ENCODE results near the gene CAMKK2.

DNA sequence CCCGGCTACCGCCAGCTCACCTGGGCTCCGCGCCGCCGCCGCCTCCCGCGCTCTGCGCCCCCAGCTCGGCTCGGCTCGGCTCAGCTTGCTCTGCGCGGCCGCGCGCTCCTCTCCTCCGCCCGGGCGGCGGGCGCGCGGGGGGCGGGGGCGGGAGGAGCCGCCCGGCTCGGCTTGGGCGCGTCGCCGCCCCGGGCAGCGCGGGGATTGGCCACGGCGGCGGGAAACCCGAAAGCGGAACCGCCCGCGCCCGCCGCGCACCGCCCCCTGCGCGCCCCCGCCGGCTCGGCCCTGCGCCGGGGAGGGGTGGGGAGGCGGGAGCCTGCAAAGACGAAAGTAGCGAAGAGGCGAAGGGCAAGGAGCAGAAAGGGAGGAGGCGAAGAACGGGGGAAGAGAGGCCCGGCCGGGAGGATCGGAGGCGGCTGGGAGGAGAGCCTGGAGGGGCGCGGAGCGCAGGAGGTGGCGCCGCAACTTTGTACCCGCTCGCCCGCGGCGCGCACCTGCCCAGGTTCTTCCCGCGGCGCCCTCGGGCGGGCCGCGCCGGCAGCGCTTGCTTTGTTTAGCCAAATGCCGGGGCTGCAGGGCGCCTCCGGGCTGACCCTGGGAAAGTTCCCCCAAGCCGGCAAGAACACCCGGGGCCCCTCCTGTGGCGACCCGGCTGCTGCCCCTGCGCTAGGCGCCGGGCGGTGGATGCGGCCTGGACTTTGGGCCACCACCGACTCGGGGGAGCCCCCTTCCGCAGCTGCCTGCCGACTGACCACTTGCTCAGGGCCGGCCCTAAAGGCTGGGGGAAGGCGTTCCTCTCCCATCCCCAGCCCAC lies at the start of gene CAMKK2:
- TF ChIP-seq, protein P1, sequence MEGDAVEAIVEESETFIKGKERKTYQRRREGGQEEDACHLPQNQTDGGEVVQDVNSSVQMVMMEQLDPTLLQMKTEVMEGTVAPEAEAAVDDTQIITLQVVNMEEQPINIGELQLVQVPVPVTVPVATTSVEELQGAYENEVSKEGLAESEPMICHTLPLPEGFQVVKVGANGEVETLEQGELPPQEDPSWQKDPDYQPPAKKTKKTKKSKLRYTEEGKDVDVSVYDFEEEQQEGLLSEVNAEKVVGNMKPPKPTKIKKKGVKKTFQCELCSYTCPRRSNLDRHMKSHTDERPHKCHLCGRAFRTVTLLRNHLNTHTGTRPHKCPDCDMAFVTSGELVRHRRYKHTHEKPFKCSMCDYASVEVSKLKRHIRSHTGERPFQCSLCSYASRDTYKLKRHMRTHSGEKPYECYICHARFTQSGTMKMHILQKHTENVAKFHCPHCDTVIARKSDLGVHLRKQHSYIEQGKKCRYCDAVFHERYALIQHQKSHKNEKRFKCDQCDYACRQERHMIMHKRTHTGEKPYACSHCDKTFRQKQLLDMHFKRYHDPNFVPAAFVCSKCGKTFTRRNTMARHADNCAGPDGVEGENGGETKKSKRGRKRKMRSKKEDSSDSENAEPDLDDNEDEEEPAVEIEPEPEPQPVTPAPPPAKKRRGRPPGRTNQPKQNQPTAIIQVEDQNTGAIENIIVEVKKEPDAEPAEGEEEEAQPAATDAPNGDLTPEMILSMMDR (conservative IDR thresholded peaks at IDR 0.05; ENCODE audit: low read length), result peak; percentile 40; the same call in 1 of the 2 replicates
- no peak for TF ChIP-seq EZH2phosphoT487 (IDR thresholded peaks at IDR 0.05; ENCODE audit: borderline replicate concordance)
